ENCODE data around the gene ZNF585A. TPM values are rescaled to one million over a fixed set of nuclear protein-coding genes. Genes with fewer than 3 reads are reported as not detected.
A peak's percentile ranks its signal among the peaks of the same experiment; 100 is the strongest.
"Not testable (repeated sequence)": the region's sequence is repeated elsewhere in the genome, so short reads cannot be mapped to it uniquely, and the experiment has no call there.

ZNF585A gene
- total RNA-seq, 2 donors from 2014 or later = 5.1 to 10.6 TPM

GRCh38 chr19:37114001-37114400 lies 58.5 kb downstream of the ZNF585A start:
- Histone ChIP-seq H3K9me3 (peaks cover 95% of the 10 kb centered on the region), H3K27ac (no peak overlapping the region), H3K4me1 (ENCODE audit: control insufficient read depth in 1 of 2, low read depth in 2 of 2) (no peaks in the 10 kb centered on the region), H3K27me3 (replicated peaks; ENCODE audit: insufficient read depth) (no peaks in the 10 kb centered on the region), H3K36me3 (peaks cover 68% of the 10 kb centered on the region), H3K4me3 (peak overlapping the region; percentile 11)
- no peak for DNase-seq (ENCODE audit: low spot score)
- TF ChIP-seq CTCF (IDR thresholded peaks at IDR 0.05) = no peak
- no peak for ATAC-seq (ENCODE audit: insufficient number of reproducible peaks, low FRiP score, low read depth)

GRCh38 chr19:37111753-37112152 lies 60.7 kb downstream of the ZNF585A start:
- H3K27ac ChIP-seq; DNase-seq (ENCODE audit: low spot score); H3K4me1 ChIP-seq (ENCODE audit: control insufficient read depth in 1 of 2, low read depth in 2 of 2); ATAC-seq (ENCODE audit: insufficient number of reproducible peaks, low FRiP score, low read depth); H3K4me3 ChIP-seq; H3K27me3 ChIP-seq (replicated peaks; ENCODE audit: insufficient read depth): not testable (repeated sequence)
- peaks cover 98% of the 10 kb centered on the region for H3K9me3 ChIP-seq
- peaks cover 89% of the 10 kb centered on the region for H3K36me3 ChIP-seq

- H3K36me3 ChIP-seq = peaks cover 68% of the 10 kb centered on the region
- ATAC-seq (ENCODE audit: insufficient number of reproducible peaks, low FRiP score, low read depth) = not testable (repeated sequence)
Measured at GRCh38 chr19:37104135-37104534, 68.4 kb downstream of the ZNF585A start.

GRCh38 chr19:37098570-37098969 lies 73.9 kb downstream of the ZNF585A start:
- Histone ChIP-seq H3K36me3 (peaks cover 73% of the 10 kb centered on the region), H3K9me3 (peaks cover 93% of the 10 kb centered on the region), H3K27ac (no peak overlapping the region), H3K27me3 (replicated peaks; ENCODE audit: insufficient read depth) (no peaks in the 10 kb centered on the region), H3K4me3 (no peak overlapping the region), H3K4me1 (ENCODE audit: control insufficient read depth in 1 of 2, low read depth in 2 of 2) (no peaks in the 10 kb centered on the region)
- DNase-seq (ENCODE audit: low spot score) = no peak
- TF ChIP-seq CTCF (IDR thresholded peaks at IDR 0.05) = no peak
- no peak for ATAC-seq (ENCODE audit: insufficient number of reproducible peaks, low FRiP score, low read depth)

More at GRCh38 chr19:37104135-37104534, 68.4 kb downstream of the ZNF585A start:
- peaks cover 90% of the 10 kb centered on the region for H3K9me3 ChIP-seq
- not testable (repeated sequence) for H3K4me1 ChIP-seq (ENCODE audit: control insufficient read depth in 1 of 2, low read depth in 2 of 2); H3K4me3 ChIP-seq; H3K27ac ChIP-seq; DNase-seq (ENCODE audit: low spot score); H3K27me3 ChIP-seq (replicated peaks; ENCODE audit: insufficient read depth)

- Histone ChIP-seq H3K4me3 (no peak overlapping the region), H3K36me3 (peaks cover 81% of the 10 kb centered on the region), H3K27ac (no peak overlapping the region), H3K9me3 (peaks cover 90% of the 10 kb centered on the region), H3K27me3 (replicated peaks; ENCODE audit: insufficient read depth) (no peaks in the 10 kb centered on the region), H3K4me1 (ENCODE audit: control insufficient read depth in 1 of 2, low read depth in 2 of 2) (no peaks in the 10 kb centered on the region)
- DNase-seq (ENCODE audit: low spot score) = no peak
- no peak for ATAC-seq (ENCODE audit: insufficient number of reproducible peaks, low FRiP score, low read depth)
- TF ChIP-seq CTCF (IDR thresholded peaks at IDR 0.05) = no peak
Measured at GRCh38 chr19:37095859-37096258, 76.6 kb downstream of the ZNF585A start.

Other genes with a start within 250 kb of the ZNF585A start
- 10 to 100 TPM in 1 of 2 donors, 1 to 10 TPM in 1; 1.8 to 17.5 TPM for gene ZNF420, start 94.3 kb downstream of the ZNF585A start, total RNA-seq
- 10 to 100 TPM; 18.4 to 20.4 TPM for gene ZNF585B, start 37.8 kb upstream of the ZNF585A start, total RNA-seq
- gene ZNF383, start 45.5 kb upstream of the ZNF585A start, total RNA-seq = 10 to 100 TPM in 1 of 2 donors, 1 to 10 TPM in 1; 5.3 to 10.0 TPM
- gene ZNF527, start 198.4 kb upstream of the ZNF585A start, total RNA-seq = 10 to 100 TPM in 1 of 2 donors, 1 to 10 TPM in 1; 3.8 to 20.9 TPM

Measured in thoracic aorta (tissue), 2 donors.